Subcutaneous adipose tissue (tissue), 4 donors: Measurements from ENCODE around the gene SRGAP3. TPM values are rescaled to one million over a fixed set of nuclear protein-coding genes. Genes with fewer than 3 reads are reported as not detected.

Experiments used
- CTCF ChIP-seq: fragments of 450-650 bp; IDR thresholded peaks from one replicate; pipeline ENCODE4 v1.5.1; 2016; ENCODE audit warnings: low read depth, mild to moderate bottlenecking, control low read depth, antibody characterized with exemption, moderate library complexity
- total RNA-seq, 4 donors: library from RNA; depleted of rRNA; stranded (reverse); fragments of >200 nt; gene quantifications; one replicate each; pipeline ENCODE4 v1.1.0, GENCODE V29; 2016

SRGAP3 gene
- total RNA-seq, 4 donors from 2014 or later = 1.6 to 14.1 (median 8.9) TPM

GRCh38 chr3:9122732-9123364, 126.6 kb downstream of the SRGAP3 start:
- no peak for TF ChIP-seq CTCF

- TF ChIP-seq CTCF = no peak
These were observed 128.0 kb downstream of the SRGAP3 start for GRCh38 chr3:9121366-9122001.

- no peak for TF ChIP-seq CTCF
These were observed 130.1 kb downstream of the SRGAP3 start for GRCh38 chr3:9119331-9119730.

GRCh38 chr3:9118222-9118621, 131.2 kb downstream of the SRGAP3 start:
- TF ChIP-seq CTCF = no peak

GRCh38 chr3:9117220-9117619, 132.2 kb downstream of the SRGAP3 start:
- no peak for TF ChIP-seq CTCF

GRCh38 chr3:9116336-9116735, 133.1 kb downstream of the SRGAP3 start:
- TF ChIP-seq CTCF = no peak

GRCh38 chr3:9115336-9115735, 134.1 kb downstream of the SRGAP3 start:
- no peak for TF ChIP-seq CTCF
